OCI-LY7 (cell line): ENCODE results near the gene WDR19. TPM values are rescaled to one million over a fixed set of nuclear protein-coding genes. Genes with fewer than 3 reads are reported as not detected.

Experiments used
- BruUV-seq: library from RNA; stranded (reverse); fragments of 400-500 nt; replicated peaks from 2 replicates; lab custom pipeline; 2021; lab: Mats Ljungman, UMichigan
- CTCF ChIA-PET: fragments of 300-600 bp; sonication (Branson Sonifier 250); formaldehyde crosslinking; loops from one replicate; lab custom pipeline; 2022; ENCODE audit warnings: antibody characterized with exemption; ENCODE audit not compliant: unreplicated experiment; lab: Charles Lee
- POLR2A ChIA-PET: fragments of 300-600 bp; sonication (Branson Sonifier 250); formaldehyde crosslinking; loops from one replicate; lab custom pipeline; 2022; ENCODE audit warnings: antibody characterized with exemption; lab: Charles Lee
- DNase-seq: peaks from one replicate; pipeline ENCODE4 v3.0.0-alpha.2; 2015; ENCODE audit warnings: low spot score
- H2AFZ ChIP-seq: fragments of 200-600 bp; sonication (generic), shearing (Covaris generic); 2 replicates; pipeline ENCODE4 v1.6.1; 2014; ENCODE audit warnings: mild to moderate bottlenecking, antibody characterized with exemption, low read length, moderate library complexity
- H3K27ac ChIP-seq: fragments of 200-600 bp; sonication (generic); 2 replicates; pipeline ENCODE4 v1.5.1; 2014; ENCODE audit warnings: mixed run types, low read depth, mild to moderate bottlenecking, moderate library complexity, low read length, inconsistent platforms; ENCODE audit not compliant: poor library complexity, severe bottlenecking
- H3K36me3 ChIP-seq: fragments of 200-600 bp; sonication (generic); 2 replicates; pipeline ENCODE4 v1.6.1; 2014; ENCODE audit warnings: mild to moderate bottlenecking, antibody characterized with exemption, low read length, moderate library complexity, mixed read lengths; ENCODE audit not compliant: insufficient read depth
- H3K4me1 ChIP-seq: fragments of 200-600 bp; sonication (generic); 2 replicates; pipeline ENCODE4 v1.5.1; 2014; ENCODE audit warnings: mild to moderate bottlenecking, low read length; ENCODE audit not compliant: insufficient read depth, poor library complexity, severe bottlenecking
- H3K4me2 ChIP-seq: fragments of 200-600 bp; sonication (generic); 2 replicates; pipeline ENCODE4 v1.6.1; 2014; ENCODE audit warnings: mild to moderate bottlenecking, low read length
- H3K4me3 ChIP-seq: fragments of 200-600 bp; sonication (generic); 2 replicates; pipeline ENCODE4 v1.5.1; 2014; ENCODE audit warnings: mild to moderate bottlenecking, low read depth, low read length; ENCODE audit not compliant: poor library complexity, severe bottlenecking
- H3K79me2 ChIP-seq: fragments of 200-600 bp; sonication (generic); 2 replicates; pipeline ENCODE4 v1.6.1; 2016; ENCODE audit warnings: low read depth, mild to moderate bottlenecking, low read length, moderate library complexity, mixed read lengths; ENCODE audit not compliant: insufficient read depth
- H3K9me2 ChIP-seq: fragments of 200-600 bp; sonication (generic); 2 replicates; pipeline ENCODE4 v1.6.1; 2016; ENCODE audit warnings: mild to moderate bottlenecking, low read length, mixed read lengths; ENCODE audit not compliant: insufficient read depth
- H3K9me3 ChIP-seq: fragments of 200-600 bp; sonication (generic); 2 replicates; pipeline ENCODE4 v1.6.1; 2014; ENCODE audit warnings: mild to moderate bottlenecking, mixed run types, low read length, mixed read lengths
- H4K20me1 ChIP-seq: fragments of 200-600 bp; sonication (generic); 2 replicates; pipeline ENCODE4 v1.6.1; 2014; ENCODE audit warnings: mild to moderate bottlenecking, antibody characterized with exemption, low read length, moderate library complexity, mixed read lengths; ENCODE audit not compliant: insufficient read depth
- EZH2phosphoT487 ChIP-seq: fragments of 200-600 bp; sonication (generic); IDR thresholded peaks from 2 replicates; pipeline ENCODE4 v1.6.1; 2018; ENCODE audit warnings: low read depth, borderline replicate concordance, mild to moderate bottlenecking, mixed run types, antibody characterized with exemption, low read length, moderate library complexity, mixed read lengths
- intact Hi-C: fragments of 100-400 bp; cut with micrococcal nuclease; formaldehyde crosslinking; loops from one replicate; pipeline ENCODE4 v1.10.0; 2022; ENCODE audit not compliant: unreplicated experiment
- total RNA-seq, 2 experiments: library from RNA; depleted of rRNA in 1 of 2; stranded (reverse); fragments of >200 nt in 1 of 2; shearing (Covaris generic) in 1 of 2; gene quantifications; 2 replicates each; pipeline ENCODE4 v1.2.3, GENCODE V29; 2014 to 2022
- TF ChIP-seq, protein P1 (sequence below): fragments of 200-600 bp; sonication (generic); conservative IDR thresholded peaks from 2 replicates; pipeline ENCODE4 v1.5.1; 2014; ENCODE audit warnings: mild to moderate bottlenecking, antibody characterized with exemption, low read length, moderate library complexity, mixed read lengths

The WDR19 gene
- total RNA-seq, 2 experiments from 2014 or later = 41.2 to 47.5 TPM

- no peak for DNase-seq
- no TSS peak for BruUV-seq
Measured at GRCh38 chr4:39279416-39279815, 97.1 kb downstream of the WDR19 start.

DNA sequence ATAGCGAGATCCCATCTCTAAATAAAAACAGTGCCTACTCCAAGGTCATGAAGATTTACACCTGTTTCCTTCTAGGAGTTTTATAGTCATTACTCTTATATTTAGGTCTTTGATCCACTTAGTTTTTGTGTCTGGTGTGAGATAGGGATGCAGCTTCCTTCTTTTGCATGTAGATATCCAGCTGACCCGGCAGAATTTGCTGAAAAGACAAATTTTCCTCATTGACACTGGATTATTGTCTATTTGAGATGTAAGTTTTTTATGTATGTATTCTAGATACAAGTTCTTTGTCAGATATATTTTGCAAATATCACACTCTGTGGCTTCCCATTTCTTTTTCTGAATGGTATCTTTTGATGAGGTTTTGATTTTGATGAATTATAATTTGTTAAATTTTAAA lies 98.4 kb downstream of the WDR19 start:
- ChIA-PET POLR2A (no interaction called here), CTCF (no interaction called here)
- Histone ChIP-seq H3K4me3 (no peak overlapping the region), H3K79me2 (no peaks in the 10 kb centered on the region), H3K36me3 (peaks cover 79% of the 10 kb centered on the region), H3K4me2 (no peak overlapping the region), H3K4me1 (no peaks in the 10 kb centered on the region), H3K9me3 (no peaks in the 10 kb centered on the region), H2AFZ (no peak overlapping the region), H3K9me2 (no peaks in the 10 kb centered on the region), H3K27ac (no peak overlapping the region), H4K20me1 (no peaks in the 10 kb centered on the region)
- DNase-seq = no peak
- TF ChIP-seq, protein P1, sequence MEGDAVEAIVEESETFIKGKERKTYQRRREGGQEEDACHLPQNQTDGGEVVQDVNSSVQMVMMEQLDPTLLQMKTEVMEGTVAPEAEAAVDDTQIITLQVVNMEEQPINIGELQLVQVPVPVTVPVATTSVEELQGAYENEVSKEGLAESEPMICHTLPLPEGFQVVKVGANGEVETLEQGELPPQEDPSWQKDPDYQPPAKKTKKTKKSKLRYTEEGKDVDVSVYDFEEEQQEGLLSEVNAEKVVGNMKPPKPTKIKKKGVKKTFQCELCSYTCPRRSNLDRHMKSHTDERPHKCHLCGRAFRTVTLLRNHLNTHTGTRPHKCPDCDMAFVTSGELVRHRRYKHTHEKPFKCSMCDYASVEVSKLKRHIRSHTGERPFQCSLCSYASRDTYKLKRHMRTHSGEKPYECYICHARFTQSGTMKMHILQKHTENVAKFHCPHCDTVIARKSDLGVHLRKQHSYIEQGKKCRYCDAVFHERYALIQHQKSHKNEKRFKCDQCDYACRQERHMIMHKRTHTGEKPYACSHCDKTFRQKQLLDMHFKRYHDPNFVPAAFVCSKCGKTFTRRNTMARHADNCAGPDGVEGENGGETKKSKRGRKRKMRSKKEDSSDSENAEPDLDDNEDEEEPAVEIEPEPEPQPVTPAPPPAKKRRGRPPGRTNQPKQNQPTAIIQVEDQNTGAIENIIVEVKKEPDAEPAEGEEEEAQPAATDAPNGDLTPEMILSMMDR = no peak
- no peak for TF ChIP-seq EZH2phosphoT487
- intact Hi-C loops = loop anchor here (10.0 kb wide), 1 partner anchor 154 kb away; no protein-coding TSS in a partner anchor
- no TSS peak for BruUV-seq

More at GRCh38 chr4:39279416-39279815, 97.1 kb downstream of the WDR19 start:
- CTCF ChIA-PET = no interaction called here
- POLR2A ChIA-PET = interaction anchor here (0.6 kb wide), 1 partner anchor 404 kb away, joined by 3 read pairs; no protein-coding TSS in a partner anchor
- no peak overlapping the region for H2AFZ ChIP-seq
- no peak overlapping the region for H3K4me2 ChIP-seq
- TF ChIP-seq EZH2phosphoT487 = no peak
- TF ChIP-seq, protein P1 = no peak
- no peaks in the 10 kb centered on the region for H4K20me1 ChIP-seq
- H3K9me3 ChIP-seq = no peaks in the 10 kb centered on the region
- no peak overlapping the region for H3K27ac ChIP-seq
- peaks cover 78% of the 10 kb centered on the region for H3K36me3 ChIP-seq
- no peaks in the 10 kb centered on the region for H3K4me1 ChIP-seq
- no peaks in the 10 kb centered on the region for H3K9me2 ChIP-seq
- intact Hi-C loops = no loop called here
- no peaks in the 10 kb centered on the region for H3K79me2 ChIP-seq
- no peak overlapping the region for H3K4me3 ChIP-seq

DNA sequence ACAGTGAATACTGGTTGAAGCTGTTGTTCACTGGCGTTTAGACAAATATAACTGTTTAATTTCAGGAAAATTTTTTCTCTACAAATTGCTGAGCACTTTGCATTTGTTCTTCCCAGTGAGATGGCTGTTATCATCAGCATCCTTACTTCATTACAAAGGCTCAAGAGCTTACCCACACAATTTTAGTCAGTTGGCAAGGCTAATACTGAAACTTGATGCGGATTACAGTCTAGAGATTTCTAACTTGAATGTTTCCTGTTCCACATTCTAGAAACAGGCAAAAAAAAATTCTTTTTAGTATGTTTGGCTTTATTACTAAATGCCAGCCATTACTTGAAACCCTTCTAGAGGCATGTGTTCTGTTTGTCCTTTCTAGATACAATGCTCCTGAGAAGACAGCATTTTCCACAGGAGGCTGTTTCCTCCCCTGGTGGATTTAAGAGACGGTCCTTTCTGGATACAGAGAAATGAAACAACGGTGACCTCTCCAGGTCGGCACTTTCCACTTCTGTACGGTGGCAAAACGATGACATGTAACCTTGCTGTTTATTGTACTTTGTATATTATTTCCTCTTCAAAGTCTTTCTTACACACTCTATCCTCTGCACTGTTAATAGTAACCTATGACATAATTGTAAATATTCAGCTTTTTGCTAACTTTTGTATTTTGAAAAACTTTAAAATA lies 102.9 kb downstream of the WDR19 start:
- no peak overlapping the region for H3K4me2 ChIP-seq
- intact Hi-C loops = loop anchor here (10.0 kb wide), 1 partner anchor 150 kb away; no protein-coding TSS in a partner anchor
- DNase-seq = no peak
- H3K4me3 ChIP-seq = no peak overlapping the region
- no peak for TF ChIP-seq EZH2phosphoT487
- TF ChIP-seq, protein P1 = no peak
- no peaks in the 10 kb centered on the region for H3K4me1 ChIP-seq
- H3K9me3 ChIP-seq = no peaks in the 10 kb centered on the region
- POLR2A ChIA-PET = interaction anchor here (0.5 to 0.6 kb wide), 2 partner anchors 65 to 104 kb away, joined by 4 to 5 read pairs; no protein-coding TSS in a partner anchor
- H3K36me3 ChIP-seq = peaks cover 95% of the 10 kb centered on the region
- H3K79me2 ChIP-seq = no peaks in the 10 kb centered on the region
- BruUV-seq = no TSS peak
- CTCF ChIA-PET = no interaction called here
- H4K20me1 ChIP-seq = no peaks in the 10 kb centered on the region
- no peak overlapping the region for H2AFZ ChIP-seq
- H3K27ac ChIP-seq = no peak overlapping the region
- no peaks in the 10 kb centered on the region for H3K9me2 ChIP-seq
